ENCODE measurements around the gene BUD23.
"Not testable (repeated sequence)": the region's sequence is repeated elsewhere in the genome, so short reads cannot be mapped to it uniquely, and the experiment has no call there.

The BUD23 gene

GRCh38 chr7:73669288-73669701 lies 14.1 kb upstream of the BUD23 start:
- H3K27ac ChIP-seq, result peak overlapping the region; percentile 84

GRCh38 chr7:73669858-73670385 lies 13.5 kb upstream of the BUD23 start:
- no peak for TF ChIP-seq CTCF (conservative IDR thresholded peaks at IDR 0.05)
- no peak overlapping the region for H3K27ac ChIP-seq

More at GRCh38 chr7:73669288-73669701, 14.1 kb upstream of the BUD23 start:
- no peak for TF ChIP-seq CTCF (conservative IDR thresholded peaks at IDR 0.05)

GRCh38 chr7:73671322-73671661 lies 12.1 kb upstream of the BUD23 start:
- H3K27ac ChIP-seq, result no peak overlapping the region
- no peak for TF ChIP-seq CTCF (conservative IDR thresholded peaks at IDR 0.05)

- H3K27ac ChIP-seq, result no peak overlapping the region
- no peak for TF ChIP-seq CTCF (conservative IDR thresholded peaks at IDR 0.05)
Measured at GRCh38 chr7:73671857-73672445, 11.4 kb upstream of the BUD23 start.

- no peak overlapping the region for H3K27ac ChIP-seq
Measured at GRCh38 chr7:73674468-73675124, 8.8 kb upstream of the BUD23 start.

GRCh38 chr7:73676062-73676461 lies 7.3 kb upstream of the BUD23 start:
- peak; percentile 24; the same call in 1 of the 2 replicates for TF ChIP-seq CTCF (conservative IDR thresholded peaks at IDR 0.05)
- not testable (repeated sequence) for H3K27ac ChIP-seq

More at GRCh38 chr7:73674468-73675124, 8.8 kb upstream of the BUD23 start:
- no peak for TF ChIP-seq CTCF (conservative IDR thresholded peaks at IDR 0.05)

GRCh38 chr7:73678862-73679261 lies 4.5 kb upstream of the BUD23 start:
- TF ChIP-seq CTCF (conservative IDR thresholded peaks at IDR 0.05), result no peak
- no peak overlapping the region for H3K27ac ChIP-seq

Data from VCaP (cell line).